Large intestine (tissue), 3 donors: ENCODE data around the gene LRRC45. TPM values are rescaled to one million over a fixed set of nuclear protein-coding genes. Genes with fewer than 3 reads are reported as not detected.
A peak's percentile ranks its signal among the peaks of the same experiment; 100 is the strongest.

Experiments
- DNase-seq, 2 donors: peaks; one replicate each; pipeline versions ENCODE4 v3.0.0 to v3.0.0-alpha.2; 2013
- H3K27ac ChIP-seq: one replicate; pipeline ENCODE4 v1.5.1; 2013; ENCODE audit warnings: low read length
- H3K27me3 ChIP-seq: 2 replicates; pipeline ENCODE4 v1.6.1; 2013; ENCODE audit warnings: low read length; ENCODE audit not compliant: control insufficient read depth, insufficient read depth
- H3K36me3 ChIP-seq: 2 replicates; pipeline ENCODE4 v1.6.1; 2013; ENCODE audit warnings: low read length; ENCODE audit not compliant: control insufficient read depth, insufficient read depth
- H3K4me1 ChIP-seq: one replicate; pipeline ENCODE4 v1.6.1; 2013; ENCODE audit warnings: low read length; ENCODE audit not compliant: control insufficient read depth, insufficient read depth
- H3K4me3 ChIP-seq: one replicate; pipeline ENCODE4 v1.5.1; 2013; ENCODE audit warnings: low read length
- H3K9me3 ChIP-seq: one replicate; pipeline ENCODE4 v1.6.1; 2013; ENCODE audit warnings: mild to moderate bottlenecking, low read depth, low read length, moderate library complexity; ENCODE audit not compliant: control insufficient read depth
- WGBS: methylation state at CpG from one replicate; pipeline ENCODE4 v1.1.5; 2013; ENCODE audit warnings: low lambda C conversion rate; ENCODE audit not compliant: insufficient coverage; 5-methylcytosine and 5-hydroxymethylcytosine counted together
- polyA plus RNA-seq: library from polyadenylated mRNA; unstranded; fragments of 120-200 nt; gene quantifications from one replicate; pipeline ENCODE4 v1.2.1, GENCODE V29; 2013

The LRRC45 gene
- polyA plus RNA-seq, 1 donor = 14.4 TPM

DNA sequence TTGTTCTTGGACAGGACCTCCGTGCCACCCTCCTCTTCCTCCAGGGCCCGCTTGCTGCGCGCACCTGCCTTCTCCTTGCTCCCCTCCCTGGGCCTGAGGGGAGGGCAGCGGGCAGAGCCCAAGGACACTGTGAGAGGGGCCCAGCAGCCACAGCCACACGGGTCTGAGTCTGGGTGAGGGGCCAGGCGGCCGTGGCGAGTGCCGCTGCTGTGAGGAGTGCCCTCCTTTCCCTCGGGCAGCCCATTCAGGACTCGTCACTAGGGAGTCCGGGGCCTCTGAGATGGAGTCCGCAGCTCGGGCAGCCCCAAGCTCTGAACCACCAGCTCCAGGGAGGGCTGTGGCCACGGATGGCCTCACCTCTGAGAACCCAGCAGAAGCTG, 36.9 kb downstream of the LRRC45 start:
- Histone ChIP-seq H3K27ac (no peak overlapping the region), H3K36me3 (peaks cover 85% of the 10 kb centered on the region), H3K9me3 (no peaks in the 10 kb centered on the region), H3K4me3 (no peak overlapping the region), H3K27me3 (no peaks in the 10 kb centered on the region), H3K4me1 (peaks cover 8% of the 10 kb centered on the region)
- WGBS = no CpG with 5 or more reads among the region's 16 CpGs
- DNase-seq = no peak

DNA sequence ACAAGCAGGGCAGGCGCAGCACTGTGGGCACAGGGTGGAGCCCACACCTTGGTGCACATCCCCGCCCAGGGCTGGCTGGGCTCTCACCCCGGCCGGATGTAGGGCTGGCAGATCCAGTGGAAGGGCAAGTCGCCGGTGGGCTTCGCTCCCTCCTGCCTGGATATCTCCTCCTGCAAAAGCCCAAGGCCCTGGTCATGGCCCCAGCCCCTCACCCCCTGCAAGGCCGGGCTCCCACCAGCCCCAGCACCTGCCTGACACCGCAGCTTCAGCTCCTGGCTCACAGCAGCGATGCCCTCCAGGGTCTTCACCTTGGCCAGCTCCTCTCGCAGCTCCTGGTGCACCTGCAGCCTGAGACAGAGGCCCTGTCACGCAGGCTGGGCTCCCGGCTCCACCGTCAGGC, 37.5 kb downstream of the LRRC45 start:
- Histone ChIP-seq H3K27me3 (no peaks in the 10 kb centered on the region), H3K4me1 (peaks cover 8% of the 10 kb centered on the region), H3K4me3 (no peak overlapping the region), H3K36me3 (peaks cover 80% of the 10 kb centered on the region), H3K27ac (no peak overlapping the region), H3K9me3 (no peaks in the 10 kb centered on the region)
- WGBS = no CpG with 5 or more reads among the region's 14 CpGs
- no peak for DNase-seq

DNA sequence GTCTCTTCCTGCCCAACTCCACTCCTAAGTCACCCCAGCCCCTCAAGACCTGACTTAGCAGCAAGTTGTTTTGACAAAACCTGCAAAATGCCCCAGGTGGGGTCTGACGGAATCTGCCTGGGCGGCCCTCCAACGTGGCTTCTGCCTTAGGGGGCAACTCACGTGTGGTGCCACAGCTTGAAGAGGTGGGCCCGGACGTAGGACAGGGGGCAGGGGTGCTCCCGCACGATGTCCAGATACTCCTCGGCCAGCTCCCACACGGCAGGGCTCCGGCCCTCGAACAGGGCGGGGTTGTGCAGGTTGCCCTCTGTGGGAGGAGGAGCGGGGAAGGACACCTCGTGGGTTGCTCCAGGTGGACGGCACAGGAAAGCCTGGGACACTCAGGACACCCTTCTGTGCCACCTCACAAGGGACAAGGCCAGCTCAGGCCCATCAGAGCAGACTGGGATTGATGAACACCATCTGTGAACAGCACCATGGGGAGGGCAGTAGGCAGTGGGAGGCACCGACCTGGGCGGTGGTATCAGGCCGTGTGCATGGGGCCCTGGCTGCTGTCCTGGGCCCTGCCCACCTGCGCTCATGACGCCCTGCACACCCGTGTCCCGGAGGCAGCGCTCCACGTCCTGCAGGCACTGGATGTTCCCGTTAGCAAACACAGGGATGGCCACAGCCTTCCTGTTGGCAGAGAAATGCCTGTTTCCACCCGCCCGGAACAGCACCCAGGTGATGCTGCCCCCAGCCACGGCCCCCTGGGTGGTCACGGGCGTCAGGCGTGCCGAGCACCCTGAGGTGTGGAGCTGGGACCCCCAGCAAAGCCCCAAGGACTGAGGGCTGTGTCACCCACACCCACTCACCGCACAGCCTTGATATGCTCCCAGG, 38.2 kb downstream of the LRRC45 start:
- Histone ChIP-seq H3K36me3 (peaks cover 73% of the 10 kb centered on the region), H3K4me1 (peaks cover 12% of the 10 kb centered on the region), H3K4me3 (no peak overlapping the region), H3K27me3 (no peaks in the 10 kb centered on the region), H3K9me3 (no peaks in the 10 kb centered on the region), H3K27ac (no peak overlapping the region)
- no CpG with 5 or more reads among the region's 34 CpGs for WGBS
- DNase-seq = no peak

DNA sequence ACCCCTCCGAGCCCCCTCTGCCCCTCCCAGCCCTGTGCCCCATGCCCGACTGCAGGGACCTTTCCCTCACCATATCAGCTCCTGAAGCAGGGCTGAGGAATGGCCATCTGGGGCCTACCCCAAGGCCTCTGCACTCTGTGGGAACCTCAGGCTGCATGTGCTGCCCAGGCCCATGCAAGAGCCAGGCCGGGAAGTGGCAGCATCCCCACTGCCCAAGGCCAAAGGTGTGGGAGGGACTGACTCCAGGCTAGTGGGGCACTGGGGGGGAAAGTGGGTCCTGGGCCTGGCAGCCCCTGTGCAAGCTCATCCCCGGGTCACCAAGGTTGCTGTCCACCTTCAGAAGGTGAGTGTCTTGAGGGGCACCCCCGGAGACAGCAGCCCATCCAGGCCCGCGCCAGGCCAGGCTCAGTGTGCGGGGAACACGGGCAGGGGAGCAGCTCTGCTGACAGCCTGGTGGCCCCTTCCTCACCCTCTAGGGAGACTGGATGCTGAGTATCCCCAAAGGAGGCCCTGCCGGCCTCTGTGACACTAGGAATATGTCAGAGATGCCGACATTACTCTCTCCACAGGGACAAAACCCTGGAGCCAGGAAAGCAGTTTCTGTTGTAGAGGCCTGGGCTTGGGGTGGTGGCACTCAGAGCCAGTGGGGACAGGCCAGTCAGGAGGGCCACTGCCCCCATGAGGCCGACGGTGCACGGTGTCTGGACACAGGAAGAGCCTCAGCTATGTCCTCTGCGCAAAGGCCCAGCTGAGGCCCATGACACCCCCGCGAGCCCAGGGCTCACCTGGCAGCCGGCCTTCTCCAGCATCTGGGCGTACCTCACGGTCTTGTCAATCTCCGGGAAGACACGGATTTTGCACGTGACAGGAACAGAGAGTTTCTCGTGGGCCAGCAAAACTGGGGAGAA, 39.2 kb downstream of the LRRC45 start:
- H3K4me1 ChIP-seq = peaks cover 12% of the 10 kb centered on the region
- H3K36me3 ChIP-seq = peaks cover 63% of the 10 kb centered on the region
- H3K4me3 ChIP-seq = no peak overlapping the region
- H3K27ac ChIP-seq = no peak overlapping the region
- H3K9me3 ChIP-seq = no peaks in the 10 kb centered on the region
- H3K27me3 ChIP-seq = no peaks in the 10 kb centered on the region
- WGBS = no CpG with 5 or more reads among the region's 24 CpGs
- DNase-seq = no peak

DNA sequence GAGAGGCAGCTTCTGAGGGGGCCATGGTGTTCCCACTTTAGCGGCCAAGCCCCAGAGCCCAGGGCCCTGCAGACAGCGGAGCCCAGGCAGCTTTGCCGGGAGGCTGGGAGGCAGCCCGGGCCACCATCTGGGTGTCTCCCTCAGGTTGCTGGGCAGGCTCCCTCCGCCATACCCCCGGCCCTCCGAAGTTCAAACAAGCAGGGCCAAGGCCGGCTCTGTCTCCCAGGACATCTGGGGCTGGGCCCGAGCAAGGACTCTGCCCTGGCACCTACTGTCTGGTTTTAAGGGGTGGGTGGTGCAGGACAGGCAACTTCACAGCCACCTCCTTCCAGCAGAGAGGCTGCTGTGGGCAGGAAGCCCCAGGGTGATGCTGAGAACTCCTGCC, 39.9 kb downstream of the LRRC45 start:
- Histone ChIP-seq H3K36me3 (peaks cover 57% of the 10 kb centered on the region), H3K27me3 (no peaks in the 10 kb centered on the region), H3K4me3 (no peak overlapping the region), H3K4me1 (peaks cover 12% of the 10 kb centered on the region), H3K27ac (no peak overlapping the region), H3K9me3 (no peaks in the 10 kb centered on the region)
- no CpG with 5 or more reads among the region's 9 CpGs for WGBS
- no peak for DNase-seq

DNA sequence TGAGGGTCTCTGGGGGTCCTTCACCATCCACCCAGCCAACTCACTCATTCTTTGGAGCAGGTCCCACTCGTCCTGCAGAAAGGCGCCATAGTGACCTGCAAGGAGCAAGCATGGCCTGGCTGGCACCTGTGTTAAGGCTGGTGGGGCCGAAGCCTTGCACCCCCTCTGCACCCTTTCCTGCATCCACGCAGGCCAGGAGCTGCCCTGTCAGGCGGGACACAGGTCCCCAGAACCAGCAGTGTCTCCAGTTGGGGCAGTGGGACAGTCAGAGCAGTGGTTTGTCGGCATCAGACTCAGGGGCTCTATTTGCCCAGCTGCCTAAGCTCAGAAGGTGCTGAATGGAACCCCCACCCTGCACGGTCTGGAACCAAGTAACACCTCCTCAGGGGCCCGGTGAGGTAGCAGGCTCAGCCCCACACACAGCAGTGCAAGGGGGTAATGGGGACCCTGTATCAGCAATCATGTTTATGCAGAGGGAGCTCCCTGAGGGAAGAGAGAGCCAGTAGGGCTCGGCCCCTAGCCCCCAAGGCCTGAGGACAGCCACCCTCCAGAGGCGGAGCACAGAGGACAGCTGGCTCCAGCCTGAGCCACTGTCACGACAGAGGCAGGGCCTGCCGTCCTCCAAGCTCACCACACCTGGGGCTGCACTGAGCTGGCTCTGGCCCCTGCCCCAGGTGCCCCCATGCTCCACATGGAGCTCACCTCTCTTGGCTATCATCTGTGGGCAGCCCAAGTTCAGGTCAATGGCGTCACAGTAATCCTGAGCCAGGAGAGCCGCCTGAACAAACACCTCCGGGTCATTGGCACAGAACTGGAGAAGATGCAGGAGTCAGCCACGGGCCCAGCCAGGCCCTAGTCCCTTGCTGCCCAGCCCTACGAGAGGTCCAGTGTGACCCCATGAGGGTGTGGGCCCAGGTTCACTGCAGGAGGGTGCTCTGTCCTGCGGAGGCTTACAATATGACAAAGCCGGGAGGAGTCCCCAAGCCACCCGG, 40.6 kb downstream of the LRRC45 start:
- DNase-seq = no peak
- H3K27ac ChIP-seq = no peak overlapping the region
- H3K36me3 ChIP-seq = peaks cover 49% of the 10 kb centered on the region
- no peaks in the 10 kb centered on the region for H3K27me3 ChIP-seq
- no CpG with 5 or more reads among the region's 20 CpGs for WGBS
- H3K4me1 ChIP-seq = peaks cover 12% of the 10 kb centered on the region
- no peaks in the 10 kb centered on the region for H3K9me3 ChIP-seq
- no peak overlapping the region for H3K4me3 ChIP-seq

DNA sequence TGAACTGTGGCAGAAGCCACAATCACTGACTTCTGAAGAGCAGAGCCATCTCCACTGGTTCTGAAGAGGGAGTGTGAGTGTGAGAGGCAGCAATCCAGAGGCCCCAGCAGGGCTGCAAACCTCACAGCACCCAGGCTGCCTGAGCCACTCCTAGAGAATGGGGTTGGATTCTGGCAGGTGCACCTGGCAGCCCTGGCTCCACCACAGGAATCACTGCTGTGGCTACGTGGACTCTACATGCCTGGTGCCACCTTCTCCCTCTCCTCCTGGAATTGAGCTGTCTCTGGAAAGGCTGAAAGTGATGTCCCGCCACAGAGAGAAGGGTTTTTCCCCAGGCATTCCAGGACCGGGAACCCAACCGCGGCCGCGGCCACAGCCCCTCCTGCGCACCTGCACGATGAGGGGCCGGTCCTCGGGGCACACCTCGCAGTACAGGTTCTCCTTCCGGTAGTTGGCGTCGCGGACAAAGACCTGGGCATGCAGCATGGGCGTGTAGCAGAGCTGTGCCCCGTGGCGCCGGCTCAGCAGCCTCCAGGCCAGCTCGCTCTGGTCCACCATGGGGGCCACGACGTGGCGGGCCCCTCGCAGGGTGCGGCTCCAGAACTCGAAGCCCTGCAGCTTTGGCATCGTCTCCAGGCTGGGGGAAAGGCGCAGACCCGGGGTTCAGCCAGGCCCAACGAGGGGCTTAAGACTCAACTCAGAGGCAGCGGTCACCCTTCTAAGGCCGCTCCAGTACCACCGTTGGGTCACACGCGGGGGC, 41.5 kb downstream of the LRRC45 start:
- peak in 1 of 2 donors; percentile 30 for DNase-seq
- Histone ChIP-seq H3K4me1 (peaks cover 12% of the 10 kb centered on the region), H3K4me3 (peak overlapping the region; percentile 88), H3K9me3 (no peaks in the 10 kb centered on the region), H3K27me3 (no peaks in the 10 kb centered on the region), H3K27ac (no peak overlapping the region), H3K36me3 (peaks cover 42% of the 10 kb centered on the region)
- WGBS = no CpG with 5 or more reads among the region's 36 CpGs

DNA sequence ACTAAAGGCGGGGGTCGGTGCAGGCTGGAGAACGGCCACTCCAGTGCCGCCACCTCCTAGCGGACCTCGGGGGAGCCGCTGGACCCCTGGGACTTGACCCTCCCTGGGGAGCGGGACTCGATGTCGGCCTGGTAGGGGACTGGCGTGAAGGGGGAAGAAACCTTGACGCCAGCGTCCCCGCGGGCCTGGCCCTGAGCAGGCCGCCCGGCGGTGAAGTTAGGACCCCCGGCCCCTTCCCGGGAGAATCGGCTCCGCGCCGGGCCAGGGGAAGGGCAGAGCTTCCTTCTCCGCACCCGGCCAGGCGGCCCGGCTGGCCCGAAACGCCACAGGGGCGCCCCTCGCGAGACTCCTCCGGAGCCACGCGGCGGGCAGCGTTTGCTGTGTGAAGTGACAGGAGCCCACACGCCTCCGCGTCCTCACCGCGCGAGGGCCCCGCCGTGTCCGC, 42.1 kb downstream of the LRRC45 start:
- H3K27ac ChIP-seq = no peak overlapping the region

DNA sequence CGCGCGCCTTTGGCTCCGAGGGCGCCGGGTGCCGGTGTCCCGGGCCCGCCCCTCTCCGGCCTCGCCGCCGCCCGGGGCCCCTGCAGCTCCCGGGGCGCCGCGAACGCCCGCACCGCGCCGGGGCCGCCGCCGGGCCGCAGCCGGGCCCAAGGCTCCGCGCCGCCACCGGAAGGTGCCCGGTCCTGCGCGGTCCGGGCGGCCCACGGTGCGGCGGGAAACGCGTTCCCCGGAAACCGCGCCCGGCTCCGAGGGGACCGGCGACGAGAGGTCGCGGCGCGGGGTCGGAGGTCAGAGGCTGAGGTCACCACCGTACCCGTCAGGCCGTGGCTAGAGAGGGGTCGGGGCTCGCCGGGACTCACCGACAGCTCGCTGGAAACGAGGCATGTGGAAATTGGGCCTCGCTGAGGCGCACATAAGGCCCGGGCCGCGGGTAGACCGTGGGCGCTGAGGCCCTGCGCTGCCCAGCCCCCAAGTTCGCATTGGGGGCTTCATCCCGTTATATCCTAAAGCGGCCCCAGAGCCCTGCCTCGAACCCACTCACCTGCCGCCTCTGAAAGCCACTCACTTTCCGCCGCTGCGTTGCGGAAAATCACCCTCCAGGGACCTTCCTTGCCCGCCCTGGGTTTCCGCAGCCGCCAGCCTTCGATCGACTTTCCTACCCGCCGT, 42.7 kb downstream of the LRRC45 start, which contains the start of gene DUS1L:
Gene DUS1L (minus strand): TSS at position 167 of the 666 bp plus-strand sequence. CDS start 745 bp downstream, outside the sequence.
- Histone ChIP-seq H3K27ac (no peak within 1 kb of the TSS), H3K9me3 (no peaks in the 10 kb centered on the region), H3K36me3 (peaks cover 30% of the 10 kb centered on the region), H3K4me3 (peak within 1 kb of the TSS; percentile 88), H3K4me1 (peaks cover 12% of the 10 kb centered on the region), H3K27me3 (no peaks in the 10 kb centered on the region)
- DNase-seq = peak in 1 of 2 donors; percentile 62
- no CpG with 5 or more reads among the region's 88 CpGs for WGBS

More for the DNA sequence above, 42.1 kb downstream of the LRRC45 start:
- no peaks in the 10 kb centered on the region for H3K9me3 ChIP-seq
- peaks cover 36% of the 10 kb centered on the region for H3K36me3 ChIP-seq
- DNase-seq = no peak
- no CpG with 5 or more reads among the region's 47 CpGs for WGBS
- peaks cover 12% of the 10 kb centered on the region for H3K4me1 ChIP-seq
- peak overlapping the region; percentile 88 for H3K4me3 ChIP-seq
- no peaks in the 10 kb centered on the region for H3K27me3 ChIP-seq
